ENCODE data around the gene ZNF516.

ZNF516 gene

GRCh38 chr18:76491776-76492668 is 3.0 kb downstream of the ZNF516 start:
- Histone ChIP-seq H3K27me3 (ENCODE audit: control insufficient read depth, insufficient read depth, low read length) (no peaks in the 10 kb centered on the region), H3K4me1 (peaks cover 10% of the 10 kb centered on the region), H3K4me3 (ENCODE audit: low read depth, low read length) (peak overlapping the region; percentile 64), H3K27ac (peak overlapping the region; percentile 83), H3K9ac (no peak overlapping the region), H3K9me3 (ENCODE audit: control insufficient read depth, low read length) (no peaks in the 10 kb centered on the region), H2AFZ (peak overlapping the region; percentile 74), H3K4me2 (ENCODE audit: low read length) (peak overlapping the region; percentile 71), H3K79me2 (peaks cover 9% of the 10 kb centered on the region), H3K36me3 (ENCODE audit: control insufficient read depth, insufficient read depth, low read length) (no peaks in the 10 kb centered on the region)
- TF ChIP-seq CTCF (IDR thresholded peaks at IDR 0.05) = no peak

- H3K79me2 ChIP-seq = peaks cover 9% of the 10 kb centered on the region
- H3K4me2 ChIP-seq (ENCODE audit: low read length) = peak overlapping the region; percentile 71
- no peaks in the 10 kb centered on the region for H3K27me3 ChIP-seq (ENCODE audit: control insufficient read depth, insufficient read depth, low read length)
- peaks cover 10% of the 10 kb centered on the region for H3K4me1 ChIP-seq
- no peak overlapping the region for H3K9ac ChIP-seq
- H3K36me3 ChIP-seq (ENCODE audit: control insufficient read depth, insufficient read depth, low read length) = no peaks in the 10 kb centered on the region
- H2AFZ ChIP-seq = peak overlapping the region; percentile 74
- peak overlapping the region; percentile 64 for H3K4me3 ChIP-seq (ENCODE audit: low read depth, low read length)
- peak overlapping the region; percentile 83 for H3K27ac ChIP-seq
- no peaks in the 10 kb centered on the region for H3K9me3 ChIP-seq (ENCODE audit: control insufficient read depth, low read length)
- TF ChIP-seq CTCF (IDR thresholded peaks at IDR 0.05) = no peak
Measured at GRCh38 chr18:76491473-76491775, 3.6 kb downstream of the ZNF516 start.

- Histone ChIP-seq H3K9ac (no peak overlapping the region), H3K9me3 (ENCODE audit: control insufficient read depth, low read length) (no peaks in the 10 kb centered on the region), H3K79me2 (peaks cover 12% of the 10 kb centered on the region), H3K27me3 (ENCODE audit: control insufficient read depth, insufficient read depth, low read length) (no peaks in the 10 kb centered on the region), H3K36me3 (ENCODE audit: control insufficient read depth, insufficient read depth, low read length) (no peaks in the 10 kb centered on the region), H3K4me1 (peaks cover 10% of the 10 kb centered on the region), H3K4me2 (ENCODE audit: low read length) (peak overlapping the region; percentile 84), H3K27ac (peak overlapping the region; percentile 53), H3K4me3 (ENCODE audit: low read depth, low read length) (peak overlapping the region; percentile 73), H2AFZ (peak overlapping the region; percentile 76)
- no peak for TF ChIP-seq CTCF (IDR thresholded peaks at IDR 0.05)
Measured at GRCh38 chr18:76490670-76491472, 4.2 kb downstream of the ZNF516 start.

GRCh38 chr18:76490033-76490432 is 5.0 kb downstream of the ZNF516 start:
- Histone ChIP-seq H3K79me2 (peaks cover 16% of the 10 kb centered on the region), H3K9me3 (ENCODE audit: control insufficient read depth, low read length) (no peaks in the 10 kb centered on the region), H3K36me3 (ENCODE audit: control insufficient read depth, insufficient read depth, low read length) (no peaks in the 10 kb centered on the region), H3K9ac (no peak overlapping the region), H3K27ac (peak overlapping the region; percentile 53), H3K27me3 (ENCODE audit: control insufficient read depth, insufficient read depth, low read length) (no peaks in the 10 kb centered on the region), H3K4me1 (peaks cover 7% of the 10 kb centered on the region), H2AFZ (no peak overlapping the region), H3K4me3 (ENCODE audit: low read depth, low read length) (peak overlapping the region; percentile 73), H3K4me2 (ENCODE audit: low read length) (peak overlapping the region; percentile 84)
- no peak for TF ChIP-seq CTCF (IDR thresholded peaks at IDR 0.05)
